HL-60/S4 treated with retinoic acid at 250 ng/mL for 4 days and 3 days (cell line): ENCODE data around the gene CYP46A1.

Experiments used
- in situ Hi-C: fragments of 300-500 bp; cut with MboI; formaldehyde crosslinking; loops from 2 replicates; pipeline ENCODE4 v1.7.0; 2022; ENCODE audit warnings: low sequenced_read_pairs

CYP46A1 gene

DNA sequence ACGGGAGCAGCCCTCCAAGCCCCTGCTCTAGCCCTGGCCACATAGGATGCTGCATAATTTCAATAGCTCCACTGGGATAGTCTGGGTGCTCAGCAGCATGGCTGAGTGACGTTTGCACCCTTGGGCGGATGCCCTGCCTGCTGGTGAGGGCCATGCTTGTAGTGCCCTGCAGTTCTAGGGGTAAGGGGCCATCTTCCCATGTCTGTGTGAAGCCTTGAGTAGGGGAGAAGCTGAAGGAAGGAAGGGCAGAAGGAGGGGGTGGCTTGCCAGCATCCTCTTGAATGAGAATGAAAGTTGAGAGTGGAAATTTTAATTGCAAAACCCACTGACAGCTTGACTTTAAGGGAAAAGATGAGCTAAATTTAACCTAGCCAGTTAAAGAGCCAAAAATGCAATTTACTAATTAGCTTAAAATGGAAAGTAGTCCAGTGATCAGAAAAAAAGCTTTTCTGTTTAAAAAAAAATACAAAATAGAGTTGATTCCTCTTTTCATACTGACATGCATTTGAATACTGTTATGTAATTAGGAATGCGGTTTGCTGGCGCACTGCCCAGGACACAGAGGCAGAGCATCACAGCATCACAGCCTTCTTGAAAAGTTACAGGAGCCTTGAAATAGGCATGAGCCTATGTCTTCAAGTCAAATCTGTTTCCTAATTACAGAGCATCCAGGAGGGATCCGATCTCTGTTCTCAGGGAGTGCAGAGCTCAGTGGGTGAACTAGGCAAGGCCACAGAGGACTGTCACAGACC is 90.6 kb downstream of the CYP46A1 start:
- in situ Hi-C loops, result no loop called here

DNA sequence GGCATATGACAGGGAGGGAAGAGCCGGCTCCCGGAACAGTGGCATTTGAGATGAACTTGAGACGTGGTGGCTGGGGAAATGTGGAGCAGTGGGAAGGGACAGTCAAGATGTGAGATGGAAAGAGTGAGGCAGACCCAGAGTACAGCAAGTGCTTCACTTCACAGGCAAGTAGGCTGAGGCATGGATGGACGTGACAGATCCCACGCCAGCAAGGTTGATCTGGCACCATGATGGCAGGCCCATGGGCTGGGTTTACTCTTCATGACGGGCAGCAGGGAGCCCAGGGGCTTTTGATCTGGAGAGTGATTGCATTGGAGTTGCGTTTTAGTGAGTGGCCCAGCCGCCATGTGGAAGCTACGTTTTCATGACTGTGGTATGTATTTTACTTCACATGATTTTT is 91.3 kb downstream of the CYP46A1 start:
- in situ Hi-C loops, result no loop called here
